ENCODE results near the gene STRN3. TPM values are rescaled to one million over a fixed set of nuclear protein-coding genes. Genes with fewer than 3 reads are reported as not detected.
A peak's percentile ranks its signal among the peaks of the same experiment; 100 is the strongest.
"Not testable (repeated sequence)": the region's sequence is repeated elsewhere in the genome, so short reads cannot be mapped to it uniquely, and the experiment has no call there.

The STRN3 gene, protein sequence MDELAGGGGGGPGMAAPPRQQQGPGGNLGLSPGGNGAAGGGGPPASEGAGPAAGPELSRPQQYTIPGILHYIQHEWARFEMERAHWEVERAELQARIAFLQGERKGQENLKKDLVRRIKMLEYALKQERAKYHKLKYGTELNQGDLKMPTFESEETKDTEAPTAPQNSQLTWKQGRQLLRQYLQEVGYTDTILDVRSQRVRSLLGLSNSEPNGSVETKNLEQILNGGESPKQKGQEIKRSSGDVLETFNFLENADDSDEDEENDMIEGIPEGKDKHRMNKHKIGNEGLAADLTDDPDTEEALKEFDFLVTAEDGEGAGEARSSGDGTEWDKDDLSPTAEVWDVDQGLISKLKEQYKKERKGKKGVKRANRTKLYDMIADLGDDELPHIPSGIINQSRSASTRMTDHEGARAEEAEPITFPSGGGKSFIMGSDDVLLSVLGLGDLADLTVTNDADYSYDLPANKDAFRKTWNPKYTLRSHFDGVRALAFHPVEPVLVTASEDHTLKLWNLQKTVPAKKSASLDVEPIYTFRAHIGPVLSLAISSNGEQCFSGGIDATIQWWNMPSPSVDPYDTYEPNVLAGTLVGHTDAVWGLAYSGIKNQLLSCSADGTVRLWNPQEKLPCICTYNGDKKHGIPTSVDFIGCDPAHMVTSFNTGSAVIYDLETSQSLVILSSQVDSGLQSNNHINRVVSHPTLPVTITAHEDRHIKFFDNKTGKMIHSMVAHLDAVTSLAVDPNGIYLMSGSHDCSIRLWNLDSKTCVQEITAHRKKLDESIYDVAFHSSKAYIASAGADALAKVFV
- 43.2 and 45.7 TPM in 2 replicates for total RNA-seq

DNA sequence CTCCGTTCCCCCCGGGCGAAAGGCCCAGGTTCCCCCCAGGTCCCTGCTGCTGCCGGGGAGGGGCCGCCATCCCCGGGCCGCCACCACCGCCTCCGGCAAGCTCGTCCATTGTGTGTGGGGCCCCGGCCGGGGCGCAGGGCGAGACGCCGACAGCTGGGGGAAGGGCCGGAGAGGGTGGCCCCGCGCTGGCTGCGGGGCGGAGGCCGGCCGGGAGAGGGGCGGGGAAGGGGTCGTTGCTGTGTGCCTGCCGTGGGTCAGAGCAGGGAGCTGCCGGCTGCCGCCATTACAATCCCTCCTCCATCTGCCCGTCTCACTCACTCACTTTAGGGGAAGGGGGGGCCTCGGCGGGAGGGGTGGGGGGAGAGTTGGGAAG, at the start of gene STRN3:
Gene STRN3 (minus strand): TSS at position 303 of the 373 bp plus-strand sequence. CDS start 194 bp downstream, at position 109.
- no peak for DNase-seq (ENCODE audit: low read depth in 2 of 2)

DNA sequence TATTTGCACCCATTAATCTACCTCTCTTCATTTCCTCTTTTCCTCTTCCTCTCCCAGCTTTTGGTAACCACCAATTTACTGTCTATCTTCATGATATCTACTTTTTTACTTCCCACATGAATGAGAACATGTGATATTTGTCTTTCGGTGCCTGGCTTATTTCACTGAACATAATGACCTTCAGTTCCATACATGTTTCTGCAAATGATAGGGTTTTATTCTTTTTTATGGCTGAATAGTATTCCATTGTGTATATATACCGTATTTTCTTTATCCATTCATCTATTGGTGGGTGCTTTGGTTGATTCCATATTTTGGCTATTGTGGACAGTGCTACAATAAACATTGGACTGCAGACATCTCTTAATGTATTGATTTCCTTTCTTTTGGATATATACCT, 49.0 kb upstream of the STRN3 start:
- no peak for DNase-seq (ENCODE audit: low read depth in 2 of 2)

DNA sequence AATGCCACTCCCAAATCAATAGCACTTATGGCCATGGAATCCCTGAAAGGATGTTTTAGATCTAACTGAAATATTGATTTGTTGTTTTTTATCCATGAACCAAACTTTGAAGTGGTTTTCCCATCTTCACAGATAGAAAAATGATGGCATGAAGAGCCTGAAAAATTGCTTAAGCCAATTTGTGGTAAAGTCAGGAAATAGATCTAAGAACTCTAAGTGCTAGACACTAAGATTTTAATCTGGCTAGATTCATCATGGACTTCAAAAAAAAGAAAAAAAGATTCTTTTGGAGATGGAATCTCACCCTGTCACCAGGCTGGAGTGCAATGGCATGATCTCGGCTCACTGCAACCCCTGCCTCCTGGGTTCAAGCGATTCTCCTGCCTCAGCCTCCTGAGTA, 45.0 kb upstream of the STRN3 start:
- no peak for DNase-seq (ENCODE audit: low read depth in 2 of 2)

DNA sequence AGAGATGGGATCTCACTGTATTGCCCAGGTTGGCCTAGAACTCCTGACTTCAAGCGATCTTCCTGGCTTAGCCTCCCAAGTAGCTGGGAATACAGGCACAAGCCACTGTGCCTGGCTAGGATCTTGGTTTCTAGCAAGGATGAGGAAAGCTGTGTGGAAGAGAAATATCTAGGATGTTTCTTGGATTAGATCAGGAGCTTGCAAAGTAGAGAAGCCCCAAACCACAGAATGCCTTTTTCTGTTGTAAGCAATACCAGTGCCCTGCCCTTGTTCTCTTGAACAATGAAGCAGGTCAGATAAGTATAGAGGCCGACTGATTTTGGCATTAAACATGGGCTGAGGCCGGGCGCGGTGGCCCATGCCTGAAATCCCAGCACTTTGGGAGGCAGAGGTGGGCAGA, 44.3 kb upstream of the STRN3 start:
- no peak for DNase-seq (ENCODE audit: low read depth in 2 of 2)

DNA sequence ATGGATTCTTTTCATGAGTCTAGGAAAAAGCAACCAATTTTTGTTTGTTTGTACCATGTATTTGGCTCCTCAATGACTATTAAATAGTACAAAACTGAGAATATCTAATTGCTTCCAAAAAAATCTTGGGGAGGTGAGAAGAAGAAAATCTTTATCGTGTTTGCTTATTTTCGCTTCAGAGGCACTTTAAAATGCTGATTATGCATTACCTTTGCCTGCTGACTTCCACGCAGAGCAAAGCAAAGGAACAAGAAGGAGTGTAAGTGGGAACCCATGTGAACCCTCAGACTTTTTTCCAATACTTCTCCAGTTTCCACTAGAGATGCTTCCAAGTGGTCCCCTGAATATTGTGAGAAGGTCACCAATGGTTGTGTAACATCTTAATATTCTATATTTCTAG, 43.2 kb upstream of the STRN3 start:
- DNase-seq (ENCODE audit: low read depth in 2 of 2), result no peak

DNA sequence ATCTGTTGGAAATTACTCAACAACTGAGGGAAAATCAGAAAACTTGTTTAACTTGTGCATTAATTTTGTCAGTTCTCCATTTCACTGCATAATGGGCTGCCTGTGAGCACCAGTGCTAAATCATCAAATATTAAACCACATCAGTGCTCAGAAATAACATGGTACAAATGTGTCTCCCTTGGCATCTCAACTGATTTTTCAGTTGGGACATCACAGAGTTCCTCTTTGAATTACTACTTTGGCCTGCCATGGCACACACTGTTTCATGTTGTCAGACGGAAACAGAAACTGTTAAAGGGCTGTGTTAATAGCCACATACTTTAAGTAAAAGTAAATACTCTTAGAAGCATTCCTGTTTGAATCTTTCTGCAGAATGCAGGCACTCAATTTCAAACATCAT, 42.1 kb upstream of the STRN3 start:
- no peak for DNase-seq (ENCODE audit: low read depth in 2 of 2)

DNA sequence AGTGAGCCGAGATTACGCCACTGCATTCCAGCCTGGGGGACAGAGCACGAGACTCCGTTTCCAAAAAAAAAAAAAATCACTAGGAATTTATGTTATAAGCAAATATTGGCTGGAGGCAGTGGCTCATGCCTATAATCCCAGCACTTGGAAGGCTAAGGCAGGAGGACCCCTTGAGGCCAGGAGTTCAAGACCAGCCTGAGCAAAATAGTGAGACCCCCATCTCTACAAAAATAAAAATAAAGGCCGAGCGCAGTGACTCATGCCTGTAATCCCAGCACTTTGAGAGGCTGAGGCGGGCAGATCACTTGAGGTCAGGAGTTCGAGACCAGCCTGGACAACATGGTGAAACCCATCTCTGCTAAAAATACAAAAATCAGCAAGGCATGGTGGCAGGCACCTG, 36.7 kb upstream of the STRN3 start:
- not testable (repeated sequence) for DNase-seq (ENCODE audit: low read depth in 2 of 2)

DNA sequence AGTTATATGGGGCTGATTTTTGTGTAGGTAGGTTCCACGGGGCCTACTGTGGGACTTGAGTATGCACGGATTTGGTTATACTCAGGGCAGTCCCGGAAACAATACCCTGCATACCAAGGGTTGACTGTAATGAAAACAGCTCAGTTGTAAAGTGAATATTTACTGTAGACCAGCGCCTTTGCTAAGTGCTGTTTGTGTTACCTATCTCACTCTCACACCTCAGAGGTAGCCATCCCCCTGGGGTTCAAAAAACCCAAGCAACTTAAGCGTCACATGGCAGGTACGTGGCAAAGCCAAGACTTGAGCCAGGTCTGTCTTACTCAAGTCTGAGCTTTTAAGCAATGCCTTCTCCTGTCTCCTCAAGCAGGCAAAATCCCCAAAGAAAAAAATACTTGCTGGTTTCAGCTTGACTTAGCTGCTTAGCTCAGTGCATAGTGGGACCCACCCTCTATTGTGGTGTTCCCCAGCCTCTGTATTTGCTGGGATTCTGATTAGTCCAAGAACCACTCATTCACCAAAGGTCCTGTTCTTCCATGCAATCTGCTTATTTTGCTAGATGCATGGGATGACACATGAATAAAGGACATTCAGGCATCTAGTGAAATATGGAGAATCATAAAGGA, 34.2 kb upstream of the STRN3 start:
- DNase-seq (ENCODE audit: low read depth in 2 of 2), result no peak

DNA sequence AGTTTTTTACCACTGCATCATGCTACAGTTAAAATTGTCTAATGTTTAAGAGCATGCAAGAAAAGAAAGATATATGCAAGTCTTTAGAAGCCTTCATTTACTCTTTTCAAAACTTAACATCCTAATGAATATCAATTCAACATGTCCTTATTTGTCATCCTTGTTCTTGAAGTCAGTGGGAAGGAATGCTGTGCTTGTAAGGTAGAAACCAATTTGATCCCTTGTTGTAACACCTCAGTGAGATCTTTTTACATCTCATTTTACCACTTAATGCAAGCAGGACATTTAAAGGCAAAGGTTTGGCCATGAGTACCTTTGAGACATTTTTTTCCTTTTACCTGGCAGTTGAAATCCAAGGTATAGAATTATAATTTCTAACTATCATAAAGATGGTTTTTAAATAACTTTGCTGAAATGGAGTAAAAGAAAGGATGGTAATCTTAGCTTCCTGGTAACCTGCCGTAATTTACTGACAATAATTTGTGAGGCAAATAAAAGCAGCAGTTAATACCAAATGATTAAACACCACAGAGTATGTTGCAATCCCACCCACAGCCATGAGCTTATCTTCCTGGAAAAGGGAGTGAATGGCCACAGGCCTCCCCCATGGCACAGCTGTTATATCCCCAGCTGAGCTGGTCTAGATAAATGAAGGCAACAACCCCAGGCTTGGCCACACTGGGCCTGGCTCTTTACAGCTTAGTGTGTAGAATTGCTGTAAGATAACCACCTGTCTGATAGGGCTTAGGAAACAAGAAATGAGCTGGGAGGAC, 33.2 kb upstream of the STRN3 start:
- DNase-seq (ENCODE audit: low read depth in 2 of 2), result no peak

DNA sequence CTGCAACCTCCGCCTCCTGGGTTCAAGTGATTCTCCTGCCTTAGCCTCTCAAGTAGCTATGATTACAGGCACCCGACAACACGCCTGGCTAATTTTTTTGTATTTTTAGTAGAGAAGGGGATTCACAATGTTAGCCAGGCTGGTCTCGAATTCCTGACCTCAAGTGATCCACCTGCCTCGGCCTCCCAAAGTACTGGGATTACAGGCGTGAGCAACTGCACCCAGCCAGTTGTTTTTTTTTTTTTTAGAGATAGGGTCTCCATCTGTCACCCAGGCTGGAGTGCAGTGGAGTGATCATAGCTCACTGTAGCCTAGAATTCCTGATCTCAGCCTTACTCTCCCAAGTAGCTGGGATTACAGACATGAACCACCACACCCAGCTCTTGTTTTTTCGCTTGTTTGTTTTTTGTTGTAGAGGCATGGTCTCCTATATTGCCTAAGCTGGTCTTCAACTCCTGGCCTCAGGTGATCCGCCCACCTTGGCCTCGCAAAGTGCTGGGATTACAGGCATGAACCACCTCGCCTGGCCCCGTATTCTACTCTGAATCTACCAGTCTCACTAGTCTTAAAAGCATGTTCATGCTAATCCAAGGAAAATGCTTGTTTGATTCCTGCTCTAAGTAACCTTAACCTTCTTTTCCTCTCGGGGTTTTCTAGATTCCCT, 31.7 kb upstream of the STRN3 start:
- no peak for DNase-seq (ENCODE audit: low read depth in 2 of 2)

DNA sequence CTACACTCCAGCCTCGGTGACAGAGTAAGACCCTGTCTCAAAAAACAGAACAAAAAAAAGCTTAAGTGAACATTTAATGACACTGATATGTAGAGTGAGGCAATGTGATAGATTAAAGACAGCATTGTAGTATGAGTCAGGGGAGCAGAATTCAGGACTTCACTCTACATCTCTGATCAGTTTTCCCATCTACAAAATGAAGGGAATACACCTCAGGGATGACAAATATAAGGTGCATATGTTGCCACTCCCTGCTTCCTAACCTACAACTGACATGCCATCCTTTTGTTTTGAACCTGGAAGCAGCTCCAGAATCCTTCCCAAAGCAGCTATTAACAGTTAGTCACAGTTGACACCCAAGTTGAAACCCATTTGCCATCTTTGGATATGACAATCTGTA, 30.9 kb upstream of the STRN3 start:
- DNase-seq (ENCODE audit: low read depth in 2 of 2), result no peak

DNA sequence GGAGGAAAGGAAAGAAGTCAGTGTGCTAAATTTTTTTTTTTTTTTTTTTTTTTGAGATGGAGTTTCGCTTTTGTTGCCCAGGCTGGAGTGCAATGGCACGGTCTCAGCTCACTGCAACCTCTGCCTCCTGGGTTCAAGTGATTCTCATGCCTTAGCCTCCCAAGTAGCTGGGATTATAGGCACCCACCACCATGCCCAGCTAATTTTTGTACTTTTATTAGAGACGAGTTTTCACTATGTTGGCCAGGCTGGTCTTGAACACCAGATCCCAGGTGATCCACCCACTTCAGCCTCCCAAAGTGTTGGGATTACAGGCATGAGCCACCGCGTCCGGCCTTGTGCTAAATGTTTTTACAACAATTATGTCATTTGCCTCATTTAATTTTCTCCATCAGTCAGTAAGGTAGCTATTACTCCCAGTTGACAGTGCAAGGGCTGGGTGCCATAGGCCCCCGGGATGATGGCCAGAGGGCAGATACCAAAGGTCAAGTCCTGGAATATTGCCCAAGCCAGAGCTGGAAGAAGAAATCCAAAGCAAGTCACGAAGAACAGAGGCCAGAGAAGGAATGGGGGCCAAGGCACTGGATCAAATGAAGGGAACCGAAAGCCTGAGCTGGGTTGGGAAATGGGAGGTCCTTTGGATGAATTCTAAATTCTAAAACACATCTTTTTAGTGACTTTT, 26.9 kb upstream of the STRN3 start:
- not testable (repeated sequence) for DNase-seq (ENCODE audit: low read depth in 2 of 2)

DNA sequence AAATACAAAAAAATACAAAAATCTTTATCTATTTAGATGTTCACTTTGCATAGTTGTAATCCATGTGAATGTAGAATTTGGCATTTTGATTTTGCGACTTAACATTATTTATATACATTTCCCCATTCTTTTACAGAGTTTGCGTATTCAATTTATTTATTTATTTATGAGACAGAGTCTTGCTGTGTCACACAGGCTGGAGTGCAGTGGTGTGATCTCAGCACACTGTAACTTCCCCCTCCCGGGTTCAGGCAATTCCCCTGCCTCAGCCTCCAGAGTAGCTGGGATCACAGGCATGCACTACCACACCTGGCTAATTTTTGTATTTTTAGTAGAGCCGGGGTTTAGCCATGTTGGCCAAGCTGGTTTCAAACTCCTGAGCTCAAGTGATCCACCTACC, 25.3 kb upstream of the STRN3 start:
- no peak for DNase-seq (ENCODE audit: low read depth in 2 of 2)

DNA sequence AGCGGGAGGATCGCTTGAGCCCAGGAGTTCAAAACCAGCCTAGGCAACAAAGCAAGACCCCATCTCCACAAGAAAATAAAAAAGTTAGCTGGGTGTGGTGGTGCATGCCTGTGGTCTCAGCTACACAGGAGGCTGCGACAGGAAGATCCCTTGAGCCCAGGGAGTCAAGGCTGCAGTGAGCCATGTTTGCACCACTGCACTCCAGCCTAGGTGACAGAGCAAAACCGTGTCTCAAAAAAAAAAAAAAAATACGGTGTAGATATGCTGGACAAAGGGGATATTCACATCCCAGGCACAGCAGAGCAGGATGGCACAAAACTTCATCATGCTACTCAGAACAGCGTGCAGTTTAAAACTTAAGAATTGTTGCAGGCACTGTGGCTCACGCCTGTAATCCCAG, 24.8 kb upstream of the STRN3 start:
- no peak for DNase-seq (ENCODE audit: low read depth in 2 of 2)

DNA sequence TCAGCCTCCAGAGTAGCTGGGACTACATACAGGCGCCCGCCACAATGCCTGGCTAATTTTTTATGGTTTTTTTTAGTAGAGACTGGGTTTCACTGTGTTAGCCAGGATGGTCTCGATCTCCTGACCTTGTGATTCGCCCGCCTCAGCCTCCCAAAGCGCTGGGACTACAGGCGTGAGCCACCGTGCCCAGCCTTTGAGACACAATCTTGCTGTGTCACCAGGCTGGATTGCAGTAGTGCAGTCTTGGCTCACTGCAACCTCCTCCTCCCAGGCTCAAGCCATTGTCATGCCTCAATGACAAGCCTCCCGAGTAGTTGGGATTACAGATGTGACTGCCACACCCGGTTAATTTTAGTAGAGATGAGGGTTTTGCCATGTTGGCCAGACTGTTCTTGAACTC, 21.3 kb upstream of the STRN3 start:
- DNase-seq (ENCODE audit: low read depth in 2 of 2), result no peak

DNA sequence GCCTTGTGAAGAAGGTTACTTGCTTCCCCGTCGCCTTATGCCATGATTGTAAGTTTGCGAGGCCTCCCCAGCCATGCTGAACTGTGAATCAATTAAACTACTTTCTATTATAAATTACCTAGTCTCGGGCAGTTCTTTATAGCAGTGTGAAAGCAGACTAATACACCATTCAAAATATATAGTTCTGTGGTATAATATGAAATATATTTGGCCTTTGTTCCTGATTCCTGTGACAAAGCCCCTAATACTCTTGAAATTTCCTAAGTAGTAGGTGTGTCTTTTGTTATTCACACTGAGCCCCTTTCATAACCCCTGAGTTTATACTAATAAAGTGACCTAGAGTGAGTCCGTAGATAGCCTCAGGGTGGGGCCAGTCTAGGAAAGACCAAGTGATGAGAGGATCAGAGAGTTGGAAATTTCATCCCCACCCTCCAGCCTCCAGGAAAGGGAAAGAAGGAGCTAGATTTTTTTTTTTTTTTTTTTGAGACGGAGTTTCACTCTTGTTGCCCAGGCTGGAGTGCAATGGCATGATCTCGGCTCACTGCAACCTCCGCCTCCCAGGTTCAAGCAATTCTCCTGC, 19.4 kb upstream of the STRN3 start:
- DNase-seq (ENCODE audit: low read depth in 2 of 2), result no peak

DNA sequence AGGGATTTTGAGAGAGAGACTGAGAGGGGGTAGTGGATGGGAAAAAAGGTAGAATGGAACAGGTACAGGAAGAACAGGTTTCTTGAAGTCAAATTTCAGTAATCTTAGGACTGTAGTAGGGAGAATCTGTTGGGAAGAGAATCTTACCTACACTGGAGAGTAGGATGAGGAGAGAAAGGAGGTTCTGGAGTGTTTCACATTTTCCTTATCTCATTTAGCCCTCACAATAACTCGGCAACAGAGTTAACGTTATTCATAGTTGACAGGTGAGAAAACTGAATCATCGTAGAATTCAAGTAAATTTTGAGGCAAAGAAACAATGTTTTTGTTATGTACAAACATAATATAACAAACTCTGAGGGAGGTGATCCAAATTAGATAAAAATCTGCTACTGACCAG, 17.2 kb upstream of the STRN3 start:
- no peak for DNase-seq (ENCODE audit: low read depth in 2 of 2)

DNA sequence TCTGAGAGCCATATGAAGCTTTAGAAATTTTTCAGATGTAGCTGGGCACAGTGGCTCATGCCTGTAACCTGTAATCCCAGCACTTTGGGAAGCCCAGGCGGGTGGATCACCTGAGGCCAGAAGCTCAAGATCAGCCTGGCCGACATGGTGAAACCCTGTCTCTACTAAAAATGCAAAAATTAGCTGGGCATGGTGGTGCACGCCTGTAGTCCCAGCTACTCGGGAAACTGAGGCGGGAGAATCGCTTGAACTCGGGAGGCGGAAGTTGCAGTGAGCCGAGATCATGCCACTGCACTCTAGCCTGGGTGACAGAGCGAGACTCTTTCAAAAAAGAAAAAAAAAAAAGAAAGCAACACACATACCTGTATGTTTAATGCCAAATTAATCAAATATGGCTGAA, 16.7 kb upstream of the STRN3 start:
- not testable (repeated sequence) for DNase-seq (ENCODE audit: low read depth in 2 of 2)

DNA sequence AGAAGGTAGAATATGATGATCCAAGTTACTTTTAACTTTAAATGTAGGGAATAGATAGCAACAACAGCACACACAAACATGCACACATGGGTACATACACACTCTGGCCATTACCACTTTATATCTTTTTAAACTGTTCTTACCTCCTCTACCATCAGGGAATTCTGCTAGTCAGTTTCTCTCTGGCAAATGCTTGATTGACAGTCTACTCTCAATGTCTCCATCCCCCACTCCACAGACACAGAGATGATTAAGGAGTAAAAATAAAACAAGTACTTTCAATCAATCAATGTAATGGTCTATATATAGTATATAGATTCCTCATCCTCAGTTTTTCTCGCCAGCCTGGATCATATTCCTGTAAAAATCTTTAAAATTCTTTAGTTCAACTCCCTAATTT, 16.1 kb upstream of the STRN3 start:
- DNase-seq (ENCODE audit: low read depth in 2 of 2), result no peak

DNA sequence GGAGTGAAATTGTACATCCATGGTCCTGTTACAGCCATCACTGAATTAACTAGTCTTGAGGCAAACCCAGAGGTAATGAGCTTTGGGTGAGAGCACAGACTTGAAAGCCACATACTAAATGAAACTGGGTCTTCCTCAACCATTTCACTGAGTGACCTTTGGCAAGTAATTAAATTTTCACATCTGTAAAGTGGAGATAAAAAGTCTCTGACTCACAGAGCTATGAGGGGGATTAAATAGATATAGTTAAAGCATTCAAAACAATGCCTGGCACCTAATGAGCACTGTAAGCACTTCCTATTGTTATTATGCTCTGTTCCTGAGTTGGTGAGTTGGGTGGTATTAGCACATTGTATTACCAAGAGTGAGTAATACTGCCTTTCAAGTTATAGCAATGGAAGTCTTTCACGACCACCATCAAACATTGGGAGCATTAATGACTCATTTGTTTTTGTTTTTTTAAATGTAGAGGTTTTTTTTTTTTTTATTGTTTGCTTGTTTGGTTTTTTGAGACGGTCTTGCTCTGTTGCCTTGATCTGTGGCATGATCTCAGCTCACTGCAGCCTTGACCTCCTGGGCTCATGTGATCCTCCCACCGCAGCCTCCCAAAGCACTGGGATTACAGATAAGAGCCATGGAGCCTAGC, 12.5 kb upstream of the STRN3 start:
- DNase-seq (ENCODE audit: low read depth in 2 of 2), result peak; percentile 93 to 97

Measured in dermis microvascular lymphatic vessel endothelial cell (primary cell).